Measurements from ENCODE around the gene TRMT13. TPM values are rescaled to one million over a fixed set of nuclear protein-coding genes. Genes with fewer than 3 reads are reported as not detected.
A peak's percentile ranks its signal among the peaks of the same experiment; 100 is the strongest.

TRMT13 gene
- total and polyA plus RNA-seq, 9 of the 15 experiments (the other 6 are each of a cell fraction or from before 2014, with no cell fraction given), result 18.7 to 33.0 (median 28.9) TPM

- TF ChIP-seq PREB (CRISPR knock-in tag; IDR thresholded peaks at IDR 0.05) (no peak), SP2 (IDR thresholded peaks at IDR 0.05; ENCODE audit: extremely low read depth, low read depth, low read length, poor library complexity, severe bottlenecking) (no peak), SPI1 (IDR thresholded peaks at IDR 0.05; ENCODE audit: borderline replicate concordance, low read depth, low read length) (0 out of 2 replicates have a peak, but pooled peaks have one; percentile 29), ZNF318 (IDR thresholded peaks at IDR 0.05; ENCODE audit: borderline replicate concordance in 1 of 2, low read depth in 1 of 2) (no peak), ZNF699 (CRISPR knock-in tag; IDR thresholded peaks at IDR 0.05; ENCODE audit: insufficient replicate concordance) (no peak), FOSL1 (tag; conservative IDR thresholded peaks at IDR 0.05) (no peak), ZNF224 (CRISPR knock-in tag; IDR thresholded peaks at IDR 0.05) (no peak), SMC3 (conservative IDR thresholded peaks at IDR 0.05; ENCODE audit: insufficient read depth, low read depth, low read length) (no peak)
- TF ChIP-seq, protein P1, sequence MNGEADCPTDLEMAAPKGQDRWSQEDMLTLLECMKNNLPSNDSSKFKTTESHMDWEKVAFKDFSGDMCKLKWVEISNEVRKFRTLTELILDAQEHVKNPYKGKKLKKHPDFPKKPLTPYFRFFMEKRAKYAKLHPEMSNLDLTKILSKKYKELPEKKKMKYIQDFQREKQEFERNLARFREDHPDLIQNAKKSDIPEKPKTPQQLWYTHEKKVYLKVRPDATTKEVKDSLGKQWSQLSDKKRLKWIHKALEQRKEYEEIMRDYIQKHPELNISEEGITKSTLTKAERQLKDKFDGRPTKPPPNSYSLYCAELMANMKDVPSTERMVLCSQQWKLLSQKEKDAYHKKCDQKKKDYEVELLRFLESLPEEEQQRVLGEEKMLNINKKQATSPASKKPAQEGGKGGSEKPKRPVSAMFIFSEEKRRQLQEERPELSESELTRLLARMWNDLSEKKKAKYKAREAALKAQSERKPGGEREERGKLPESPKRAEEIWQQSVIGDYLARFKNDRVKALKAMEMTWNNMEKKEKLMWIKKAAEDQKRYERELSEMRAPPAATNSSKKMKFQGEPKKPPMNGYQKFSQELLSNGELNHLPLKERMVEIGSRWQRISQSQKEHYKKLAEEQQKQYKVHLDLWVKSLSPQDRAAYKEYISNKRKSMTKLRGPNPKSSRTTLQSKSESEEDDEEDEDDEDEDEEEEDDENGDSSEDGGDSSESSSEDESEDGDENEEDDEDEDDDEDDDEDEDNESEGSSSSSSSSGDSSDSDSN (IDR thresholded peaks at IDR 0.05; ENCODE audit: borderline replicate concordance in 1 of 2, low read depth in 2 of 2, low read length in 2 of 2), result peak; percentile 59 to 86; a peak in 1 of 4 replicates
- TF ChIP-seq, protein P2, sequence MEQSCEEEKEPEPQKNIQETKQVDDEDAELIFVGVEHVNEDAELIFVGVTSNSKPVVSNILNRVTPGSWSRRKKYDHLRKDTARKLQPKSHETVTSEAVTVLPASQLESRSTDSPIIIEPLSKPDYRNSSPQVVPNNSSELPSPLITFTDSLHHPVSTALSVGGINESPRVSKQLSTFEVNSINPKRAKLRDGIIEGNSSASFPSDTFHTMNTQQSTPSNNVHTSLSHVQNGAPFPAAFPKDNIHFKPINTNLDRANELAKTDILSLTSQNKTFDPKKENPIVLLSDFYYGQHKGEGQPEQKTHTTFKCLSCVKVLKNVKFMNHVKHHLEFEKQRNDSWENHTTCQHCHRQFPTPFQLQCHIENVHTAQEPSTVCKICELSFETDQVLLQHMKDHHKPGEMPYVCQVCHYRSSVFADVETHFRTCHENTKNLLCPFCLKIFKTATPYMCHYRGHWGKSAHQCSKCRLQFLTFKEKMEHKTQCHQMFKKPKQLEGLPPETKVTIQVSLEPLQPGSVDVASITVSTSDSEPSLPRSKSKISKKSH (CRISPR knock-in tag; IDR thresholded peaks at IDR 0.05), result no peak
Observed at GRCh38 chr1:100132566-100133477, at the start of gene TRMT13, which contains the start of gene SASS6 (continued).

All from K562 (cell line).